ENCODE results near the gene MSI2. TPM values are rescaled to one million over a fixed set of nuclear protein-coding genes. Genes with fewer than 3 reads are reported as not detected.
"Not testable (repeated sequence)": the region's sequence is repeated elsewhere in the genome, so short reads cannot be mapped to it uniquely, and the experiment has no call there.

Gene MSI2
- total RNA-seq, 4 donors from 2014 or later: 14.9 to 24.4 (median 19.8) TPM

DNA sequence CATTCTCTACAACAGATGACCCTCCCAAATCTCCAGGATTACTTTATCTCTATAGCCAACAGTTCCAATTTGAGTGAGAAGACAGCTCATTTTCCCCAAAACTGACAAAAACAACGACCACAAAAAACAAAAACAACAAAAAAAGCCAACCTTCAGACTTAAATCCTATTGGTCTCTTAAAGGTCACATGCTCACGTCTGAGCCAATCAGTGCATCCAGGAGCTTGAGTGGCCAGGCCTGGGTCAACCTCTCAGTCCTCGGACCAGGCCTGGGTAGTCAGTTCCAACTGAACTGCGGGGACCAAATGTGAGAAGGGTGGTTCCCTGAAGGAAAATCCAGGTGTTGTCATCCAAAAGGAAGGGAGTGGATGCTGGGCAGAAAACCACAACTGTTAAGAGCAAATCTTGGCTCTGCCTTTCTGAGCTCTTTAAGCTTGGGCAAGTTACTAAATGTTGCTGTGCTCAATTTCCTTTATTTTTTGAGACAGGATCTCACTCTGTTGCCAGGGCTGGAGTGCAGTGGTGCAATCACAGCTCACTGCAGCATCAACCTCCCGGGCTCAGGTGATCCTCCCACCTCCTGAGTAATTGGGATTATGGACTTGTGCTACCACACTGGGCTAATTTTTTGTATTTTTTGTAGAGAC, 43.0 kb upstream of the MSI2 start:
- no peak for ATAC-seq (ENCODE audit: low FRiP score)
- no peak for DNase-seq (ENCODE audit: low spot score)
- TF ChIP-seq, protein P1, sequence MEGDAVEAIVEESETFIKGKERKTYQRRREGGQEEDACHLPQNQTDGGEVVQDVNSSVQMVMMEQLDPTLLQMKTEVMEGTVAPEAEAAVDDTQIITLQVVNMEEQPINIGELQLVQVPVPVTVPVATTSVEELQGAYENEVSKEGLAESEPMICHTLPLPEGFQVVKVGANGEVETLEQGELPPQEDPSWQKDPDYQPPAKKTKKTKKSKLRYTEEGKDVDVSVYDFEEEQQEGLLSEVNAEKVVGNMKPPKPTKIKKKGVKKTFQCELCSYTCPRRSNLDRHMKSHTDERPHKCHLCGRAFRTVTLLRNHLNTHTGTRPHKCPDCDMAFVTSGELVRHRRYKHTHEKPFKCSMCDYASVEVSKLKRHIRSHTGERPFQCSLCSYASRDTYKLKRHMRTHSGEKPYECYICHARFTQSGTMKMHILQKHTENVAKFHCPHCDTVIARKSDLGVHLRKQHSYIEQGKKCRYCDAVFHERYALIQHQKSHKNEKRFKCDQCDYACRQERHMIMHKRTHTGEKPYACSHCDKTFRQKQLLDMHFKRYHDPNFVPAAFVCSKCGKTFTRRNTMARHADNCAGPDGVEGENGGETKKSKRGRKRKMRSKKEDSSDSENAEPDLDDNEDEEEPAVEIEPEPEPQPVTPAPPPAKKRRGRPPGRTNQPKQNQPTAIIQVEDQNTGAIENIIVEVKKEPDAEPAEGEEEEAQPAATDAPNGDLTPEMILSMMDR (IDR thresholded peaks at IDR 0.05): no peak

DNA sequence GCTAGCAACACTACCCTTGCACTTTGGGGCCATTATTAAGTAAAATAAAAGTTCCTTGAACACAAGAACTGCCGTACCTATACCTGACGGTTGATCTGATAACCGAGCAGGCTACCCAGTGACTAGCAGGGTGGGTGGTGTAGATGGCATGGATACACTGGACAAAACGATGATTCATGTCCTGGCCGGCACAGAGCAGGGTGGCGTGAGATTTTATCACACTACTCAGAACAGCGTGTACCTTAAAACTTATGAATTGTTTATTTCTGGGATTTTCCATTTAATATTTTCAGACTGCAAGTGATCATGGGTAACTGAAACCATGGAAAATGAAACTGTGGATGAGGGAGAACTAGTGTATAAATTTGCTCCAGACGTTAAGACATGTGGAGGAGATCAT, 41.0 kb upstream of the MSI2 start:
- TF ChIP-seq, protein P1 (IDR thresholded peaks at IDR 0.05): no peak
- no peak for ATAC-seq (ENCODE audit: low FRiP score)
- DNase-seq (ENCODE audit: low spot score): no peak

DNA sequence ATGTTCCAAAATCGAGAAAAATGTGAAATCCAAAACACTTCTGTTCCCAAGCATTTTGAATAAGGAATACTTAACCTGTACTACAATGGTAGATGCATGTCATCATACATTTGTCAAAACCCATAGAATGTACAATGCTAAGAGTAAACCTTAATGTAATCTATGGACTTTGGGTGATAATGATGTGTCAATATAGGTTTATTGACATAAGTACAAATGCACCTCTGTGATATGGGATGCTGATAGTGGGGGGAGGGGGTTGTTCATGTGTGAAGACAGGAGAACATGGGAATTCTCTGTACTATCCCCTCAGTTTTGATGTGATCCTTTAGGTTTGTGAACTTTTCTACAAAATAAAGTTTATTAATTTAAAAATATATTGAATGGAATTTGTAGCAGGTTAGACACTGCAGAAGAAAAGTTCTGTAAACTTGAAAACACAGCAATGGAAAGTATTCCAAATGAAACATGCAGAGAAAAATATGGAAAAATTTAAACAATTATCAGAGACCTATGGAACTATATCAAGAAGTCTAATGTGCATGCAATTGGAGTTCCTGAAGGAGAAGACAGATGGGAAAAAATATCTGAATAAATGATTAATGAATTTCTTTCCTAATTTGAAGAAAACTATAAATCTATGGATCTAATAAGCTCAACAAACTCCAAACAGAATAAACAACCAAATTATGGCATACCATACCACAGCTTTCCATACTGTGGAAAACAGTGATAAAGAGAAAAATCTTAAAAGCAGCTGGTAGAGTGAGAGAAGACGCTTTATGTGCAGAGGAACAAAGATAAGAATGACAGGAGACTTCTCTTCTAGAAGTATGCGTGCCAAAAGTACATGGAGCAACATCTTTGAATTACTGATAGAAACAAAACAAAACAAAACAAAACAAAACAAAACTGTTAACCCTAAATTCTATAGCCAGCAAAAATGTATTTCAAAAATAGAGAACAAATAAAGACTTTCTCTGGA, 34.7 kb upstream of the MSI2 start:
- TF ChIP-seq, protein P1 (IDR thresholded peaks at IDR 0.05): no peak
- DNase-seq (ENCODE audit: low spot score): no peak
- ATAC-seq (ENCODE audit: low FRiP score): no peak

DNA sequence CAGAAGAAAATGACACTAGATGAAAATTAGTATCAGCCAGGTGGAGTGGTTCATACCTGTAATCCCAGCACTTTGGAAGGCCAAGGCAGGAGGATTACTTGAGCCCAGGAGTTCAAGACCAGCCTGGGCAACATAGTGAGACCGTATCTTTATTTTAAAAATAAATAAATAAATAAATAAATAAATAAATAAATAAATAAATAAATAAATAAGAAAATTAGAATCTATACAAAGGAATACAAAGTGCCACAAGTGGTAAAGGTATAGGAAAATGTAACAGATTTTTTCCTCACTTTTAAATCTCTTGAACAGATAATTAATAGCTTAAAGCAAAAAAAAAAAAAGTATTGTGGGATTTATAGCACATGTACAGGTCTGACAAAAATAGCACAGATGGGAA, 33.9 kb upstream of the MSI2 start:
- DNase-seq (ENCODE audit: low spot score); ATAC-seq (ENCODE audit: low FRiP score): not testable (repeated sequence)

DNA sequence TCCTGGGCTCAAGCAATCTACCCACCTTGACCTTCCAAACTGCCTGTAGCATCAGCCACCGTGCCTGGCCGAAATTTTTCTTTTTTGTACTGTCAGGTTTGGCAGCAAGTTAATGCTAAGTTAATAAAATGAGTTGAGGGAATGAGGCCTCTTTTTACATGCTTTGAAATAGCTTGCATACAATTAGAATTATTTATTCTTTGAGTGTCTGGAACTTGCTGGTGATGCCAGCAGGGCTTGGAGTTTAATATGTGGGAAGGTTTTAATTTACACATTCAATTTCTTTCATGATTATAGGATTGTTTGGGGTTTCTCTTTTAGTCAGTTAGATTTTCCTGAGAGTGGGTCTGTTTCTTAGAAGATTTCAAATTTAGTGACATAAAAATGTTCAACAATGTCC, 31.2 kb upstream of the MSI2 start:
- TF ChIP-seq, protein P1 (IDR thresholded peaks at IDR 0.05): no peak
- ATAC-seq (ENCODE audit: low FRiP score): no peak

DNA sequence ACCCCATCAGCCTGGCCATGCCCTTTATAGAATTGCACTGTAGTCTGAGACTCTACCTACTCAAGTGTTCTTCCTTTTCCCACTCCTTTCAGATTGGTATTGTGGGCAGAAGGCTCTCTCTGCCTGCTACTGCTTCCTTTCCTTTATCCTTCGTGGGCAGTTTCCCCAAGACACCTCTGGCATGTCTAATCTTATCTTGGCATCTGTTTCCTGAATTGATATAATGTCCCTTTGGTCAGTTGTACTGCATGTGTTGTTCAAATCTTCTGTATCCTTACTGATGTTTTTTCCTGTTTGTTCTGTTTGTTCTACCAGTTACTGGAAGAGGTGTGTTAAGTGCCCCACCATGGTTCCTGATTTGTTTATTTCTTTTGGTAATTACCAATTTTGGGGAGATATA, 29.5 kb upstream of the MSI2 start:
- no peak for DNase-seq (ENCODE audit: low spot score)
- ATAC-seq (ENCODE audit: low FRiP score): no peak
- TF ChIP-seq, protein P1 (IDR thresholded peaks at IDR 0.05): no peak

More for the DNA sequence above, 31.2 kb upstream of the MSI2 start:
- no peak for DNase-seq (ENCODE audit: low spot score)

DNA sequence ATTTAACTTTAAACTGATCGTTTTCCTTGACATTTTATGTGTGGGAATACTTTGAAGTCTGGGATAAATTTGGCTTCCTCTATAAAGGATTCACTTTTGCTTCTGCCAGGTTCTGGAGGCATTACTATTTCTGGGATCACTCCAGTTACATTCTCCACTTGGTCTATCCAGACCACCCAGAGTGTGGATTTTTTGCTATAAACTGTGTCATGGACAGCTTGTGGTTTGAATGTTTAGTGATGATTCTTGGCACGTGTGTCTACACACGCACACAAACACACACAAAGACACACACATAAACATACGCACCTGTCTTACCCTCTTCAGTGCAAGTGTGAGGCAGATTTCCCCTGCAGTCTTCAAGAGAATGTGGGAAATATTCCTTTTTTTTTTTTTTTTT, 27.4 kb upstream of the MSI2 start:
- TF ChIP-seq, protein P1 (IDR thresholded peaks at IDR 0.05): no peak
- ATAC-seq (ENCODE audit: low FRiP score) (no peak), DNase-seq (ENCODE audit: low spot score) (no peak)
